NB4 (cell line): ENCODE data around the gene ERBB4.

Experiments
- DNase-seq: peaks from one replicate; pipeline ENCODE4 v3.0.0; 2010; ENCODE audit warnings: low read depth
- H3K4me3 ChIP-seq: one replicate; pipeline ENCODE4 v1.5.1; 2011; ENCODE audit warnings: mild to moderate bottlenecking, low read depth, low read length, moderate library complexity
- MYC ChIP-seq: IDR thresholded peaks from 2 replicates; pipeline ENCODE4 v1.6.1; 2011; ENCODE audit warnings: low read depth, low read length
- POLR2A ChIP-seq: IDR thresholded peaks from 2 replicates; pipeline ENCODE4 v1.6.1; 2011; ENCODE audit warnings: mild to moderate bottlenecking; ENCODE audit not compliant: insufficient read length; ENCODE audit errors: extremely low read depth
- TF ChIP-seq, protein P1 (sequence below): IDR thresholded peaks from 2 replicates; pipeline ENCODE4 v1.6.1; 2011; ENCODE audit warnings: low read depth, low read length
- TF ChIP-seq, protein P2 (sequence below): IDR thresholded peaks from one replicate; pipeline ENCODE4 v1.5.1; 2012; ENCODE audit warnings: low read depth, low read length

The ERBB4 gene

DNA sequence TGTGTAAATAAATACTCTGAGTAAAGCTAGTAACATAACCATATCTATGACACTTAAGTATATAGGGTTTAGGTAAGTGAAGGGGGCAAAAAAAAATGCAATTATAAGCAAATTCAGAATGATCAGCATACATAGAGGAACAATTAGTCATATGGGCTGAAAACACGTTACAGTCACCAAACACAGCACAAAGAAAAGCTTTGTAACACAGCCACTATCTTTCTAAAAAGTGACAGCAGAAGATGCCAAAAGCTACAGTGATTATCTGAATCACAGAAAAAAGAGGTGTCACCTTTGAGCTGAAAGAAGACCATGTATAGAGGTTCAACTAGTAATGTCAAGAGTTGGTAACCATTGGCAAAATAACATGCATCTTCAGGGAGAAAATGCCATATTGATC lies 115.5 kb downstream of the ERBB4 start:
- no peak for DNase-seq
- H3K4me3 ChIP-seq, result no peak overlapping the region
- TF ChIP-seq, protein P1, sequence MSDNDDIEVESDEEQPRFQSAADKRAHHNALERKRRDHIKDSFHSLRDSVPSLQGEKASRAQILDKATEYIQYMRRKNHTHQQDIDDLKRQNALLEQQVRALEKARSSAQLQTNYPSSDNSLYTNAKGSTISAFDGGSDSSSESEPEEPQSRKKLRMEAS, result no peak
- TF ChIP-seq MYC, result no peak
- no peak for TF ChIP-seq POLR2A
- TF ChIP-seq, protein P2, sequence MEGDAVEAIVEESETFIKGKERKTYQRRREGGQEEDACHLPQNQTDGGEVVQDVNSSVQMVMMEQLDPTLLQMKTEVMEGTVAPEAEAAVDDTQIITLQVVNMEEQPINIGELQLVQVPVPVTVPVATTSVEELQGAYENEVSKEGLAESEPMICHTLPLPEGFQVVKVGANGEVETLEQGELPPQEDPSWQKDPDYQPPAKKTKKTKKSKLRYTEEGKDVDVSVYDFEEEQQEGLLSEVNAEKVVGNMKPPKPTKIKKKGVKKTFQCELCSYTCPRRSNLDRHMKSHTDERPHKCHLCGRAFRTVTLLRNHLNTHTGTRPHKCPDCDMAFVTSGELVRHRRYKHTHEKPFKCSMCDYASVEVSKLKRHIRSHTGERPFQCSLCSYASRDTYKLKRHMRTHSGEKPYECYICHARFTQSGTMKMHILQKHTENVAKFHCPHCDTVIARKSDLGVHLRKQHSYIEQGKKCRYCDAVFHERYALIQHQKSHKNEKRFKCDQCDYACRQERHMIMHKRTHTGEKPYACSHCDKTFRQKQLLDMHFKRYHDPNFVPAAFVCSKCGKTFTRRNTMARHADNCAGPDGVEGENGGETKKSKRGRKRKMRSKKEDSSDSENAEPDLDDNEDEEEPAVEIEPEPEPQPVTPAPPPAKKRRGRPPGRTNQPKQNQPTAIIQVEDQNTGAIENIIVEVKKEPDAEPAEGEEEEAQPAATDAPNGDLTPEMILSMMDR, result no peak

DNA sequence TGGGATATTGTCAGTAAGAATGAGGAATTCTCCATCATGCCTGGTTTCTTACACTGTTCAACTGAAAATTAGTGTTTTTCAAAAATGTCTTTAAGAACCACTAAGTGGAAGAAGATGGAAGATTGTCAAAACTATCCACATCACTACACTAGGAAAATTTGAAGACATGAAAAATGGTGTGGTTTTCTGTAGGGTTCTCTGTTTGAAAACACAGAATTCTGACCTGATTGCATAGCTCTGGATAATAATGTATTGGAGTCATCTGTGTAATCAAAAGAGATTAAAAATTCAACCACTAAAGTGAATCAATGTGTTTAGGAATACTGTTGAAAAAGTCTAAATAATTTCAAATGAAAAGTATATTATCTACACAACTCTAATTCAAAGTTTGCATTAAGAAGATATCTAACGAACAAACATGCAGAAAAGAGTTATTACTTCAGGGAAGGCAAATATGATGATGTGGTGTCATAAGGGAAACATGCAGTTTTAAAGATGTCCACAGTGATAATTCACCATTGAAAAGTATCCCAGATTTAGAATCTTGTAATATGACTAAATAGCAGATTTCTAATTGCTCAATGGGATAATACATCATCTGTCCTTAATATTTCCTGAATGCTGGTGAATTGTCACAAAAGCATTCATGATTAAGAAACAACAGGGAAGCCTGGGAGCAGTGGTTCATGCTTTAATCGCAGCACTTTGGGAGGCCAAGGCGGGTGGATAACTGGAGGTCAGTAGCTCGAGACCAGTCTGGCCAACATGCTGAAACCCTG lies 116.9 kb downstream of the ERBB4 start:
- no peak for DNase-seq
- TF ChIP-seq MYC, result no peak
- TF ChIP-seq POLR2A, result no peak
- TF ChIP-seq, protein P2, result no peak
- TF ChIP-seq, protein P1, result no peak
- no peak overlapping the region for H3K4me3 ChIP-seq

DNA sequence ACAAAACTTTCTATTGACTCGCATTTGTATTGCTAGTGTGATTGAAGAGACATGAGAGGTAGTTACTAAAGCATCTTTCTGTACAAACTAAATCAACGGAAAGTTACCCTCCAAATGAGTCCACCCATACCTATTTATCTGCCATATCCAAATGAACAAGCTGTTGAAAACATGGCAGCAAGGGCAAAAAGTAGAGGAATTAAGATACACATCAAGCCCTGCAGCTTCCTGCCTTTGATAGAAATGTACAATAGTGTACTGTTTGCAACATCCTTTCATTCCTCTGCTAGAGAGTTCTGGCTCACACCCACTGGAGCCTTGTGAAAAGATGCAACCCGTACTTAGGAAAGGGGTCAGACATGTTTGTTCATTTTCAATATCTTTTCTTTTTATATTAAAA lies 122.5 kb downstream of the ERBB4 start:
- TF ChIP-seq, protein P2, result no peak
- TF ChIP-seq MYC (no peak), POLR2A (no peak)
- TF ChIP-seq, protein P1, result no peak
- H3K4me3 ChIP-seq, result no peak overlapping the region
- DNase-seq, result no peak

DNA sequence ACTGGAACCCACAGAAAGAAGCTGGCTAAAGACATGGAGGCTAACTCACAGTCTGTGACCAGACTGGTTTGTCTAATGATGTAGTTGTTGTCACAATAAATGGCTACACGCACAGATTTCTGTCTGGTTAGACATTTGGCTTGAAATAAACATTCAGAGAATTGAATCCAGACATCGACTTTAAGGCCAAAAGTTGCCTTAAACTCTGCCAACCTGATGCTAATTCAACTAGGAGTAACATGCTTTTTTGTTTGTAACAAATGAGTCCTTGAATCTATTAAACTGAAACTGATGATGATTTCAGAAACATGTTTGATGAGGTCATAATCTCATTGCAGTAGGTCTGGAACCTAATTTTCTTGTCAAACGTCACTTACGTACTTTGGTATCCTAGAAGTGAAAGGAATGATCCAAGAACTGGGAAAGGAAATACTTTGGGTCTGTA lies 123.8 kb downstream of the ERBB4 start:
- TF ChIP-seq, protein P2, result no peak
- TF ChIP-seq MYC, result no peak
- TF ChIP-seq, protein P1, result no peak
- no peak for TF ChIP-seq POLR2A
- no peak for DNase-seq
- H3K4me3 ChIP-seq, result no peak overlapping the region

DNA sequence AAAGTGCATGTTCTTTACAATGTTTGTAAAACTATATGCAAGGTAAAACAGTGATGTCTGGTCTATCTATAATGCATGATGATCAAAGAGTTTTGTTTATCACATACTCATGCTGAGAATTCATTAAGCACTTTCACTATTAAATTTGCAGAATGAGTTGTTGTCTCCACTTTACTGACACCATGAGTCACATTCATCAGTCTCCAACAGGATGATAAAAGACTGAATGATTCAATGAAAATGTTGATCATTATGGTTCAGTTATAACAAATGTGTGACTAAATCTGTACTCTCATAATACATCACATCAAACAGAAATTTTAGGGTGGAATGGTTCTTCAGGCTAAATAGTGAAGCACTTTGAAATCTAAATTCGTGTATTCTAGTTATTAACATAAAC lies 129.0 kb downstream of the ERBB4 start:
- H3K4me3 ChIP-seq, result no peak overlapping the region
- DNase-seq, result no peak
- TF ChIP-seq, protein P1, result no peak
- no peak for TF ChIP-seq POLR2A
- TF ChIP-seq MYC, result no peak
- TF ChIP-seq, protein P2, result no peak

DNA sequence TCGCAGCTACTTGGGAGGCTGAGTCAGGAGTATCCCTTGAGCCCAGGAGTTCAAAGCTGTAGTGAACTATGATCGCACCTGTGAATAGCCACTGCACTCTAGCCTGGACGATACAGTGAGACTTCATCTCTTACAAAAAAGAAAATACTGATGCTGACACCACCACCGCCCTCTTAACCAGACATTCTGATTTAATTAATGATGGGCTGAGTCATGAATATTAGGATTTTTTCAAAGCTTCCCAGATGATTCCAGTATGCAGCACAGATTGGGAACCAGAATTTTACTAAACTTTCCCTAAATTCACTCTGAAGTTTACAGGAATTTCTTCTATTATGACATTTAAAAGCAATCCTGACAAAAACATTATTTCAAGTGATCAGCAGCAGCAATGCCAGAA lies 130.1 kb downstream of the ERBB4 start:
- no peak for DNase-seq
- H3K4me3 ChIP-seq, result no peak overlapping the region
- TF ChIP-seq, protein P1, result no peak
- no peak for TF ChIP-seq MYC
- TF ChIP-seq POLR2A, result no peak
- TF ChIP-seq, protein P2, result no peak
